ENCODE results near the gene MAGIX. TPM values are rescaled to one million over a fixed set of nuclear protein-coding genes. Genes with fewer than 3 reads are reported as not detected.

Gene MAGIX
- total and polyA plus RNA-seq, 2 of the 4 experiments (the other 2 are of a cell fraction), result 0.72 to 1.1 TPM

- 0 out of 4 replicates have a peak, but pooled peaks cover 0 to 3% of the 10 kb centered on the region in 2 experiments for H3K79me1 ChIP-seq (ENCODE audit: low read depth in 1 of 2, low read length in 2 of 2)
- H3K9me1 ChIP-seq (ENCODE audit: insufficient read depth, low read length), result no peaks in the 10 kb centered on the region
- no peak overlapping the region for H3K14ac ChIP-seq (replicated peaks; ENCODE audit: low read depth, low read length)
- dilution Hi-C loops (cut with HindIII; ENCODE audit: low sequenced_read_pairs, unreplicated experiment) (no loop called here), in situ Hi-C loops (cut with MboI; ENCODE audit: low sequenced_read_pairs) (no loop called here), intact Hi-C loops (cut with micrococcal nuclease) (no loop called here)
- no peak overlapping the region for H2BK15ac ChIP-seq (ENCODE audit: low read depth, low read length)
- no peak for DNase-seq
- no peaks in the 10 kb centered on the region for H4K20me1 ChIP-seq (ENCODE audit: insufficient read depth, low read length)
- POLR2A ChIA-PET (ENCODE audit: unreplicated experiment), result no interaction called here
- no peak overlapping the region for H3K4me2 ChIP-seq (ENCODE audit: low read depth, low read length)
- H3K9me3 ChIP-seq (ENCODE audit: control insufficient read depth, insufficient read depth, low read length), result no peaks in the 10 kb centered on the region
- no peak overlapping the region for H2AK5ac ChIP-seq (ENCODE audit: low read depth, low read length)
- no peak overlapping the region for H3K18ac ChIP-seq (ENCODE audit: low read depth, low read length)
- H3K4ac ChIP-seq (ENCODE audit: low read depth, low read length), result no peak overlapping the region
- H2BK20ac ChIP-seq (ENCODE audit: low read depth, low read length), result no peak overlapping the region
- no peak for ATAC-seq (ENCODE audit: low read depth)
- CTCF ChIA-PET, result no interaction called here
- H3K56ac ChIP-seq (ENCODE audit: extremely low read depth, insufficient read depth, low read length), result no peak overlapping the region
- H4K91ac ChIP-seq (ENCODE audit: insufficient read depth, low read depth, low read length), result no peak overlapping the region
- H2AK9ac ChIP-seq (replicated peaks; ENCODE audit: low read depth, low read length, poor library complexity), result no peak overlapping the region
- peaks cover 20% of the 10 kb centered on the region for H3K36me3 ChIP-seq (ENCODE audit: control insufficient read depth, insufficient read depth, low read length)
- no peak overlapping the region for H3K23ac ChIP-seq (ENCODE audit: low read depth, low read length)
- WGBS, 2 experiments (ENCODE audit: extremely low coverage in 2 of 2, insufficient read length in 1 of 2), result no CpG with 5 or more reads among the region's 8 CpGs
- H3K4me3 ChIP-seq (ENCODE audit: insufficient read depth, low read depth, low read length), result no peak overlapping the region
- no peak overlapping the region for H2AFZ ChIP-seq (replicated peaks; ENCODE audit: low read length, poor library complexity)
- no peaks in the 10 kb centered on the region for H3K27me3 ChIP-seq (ENCODE audit: control insufficient read depth, insufficient read depth, low read length)
- H2BK120ac ChIP-seq (ENCODE audit: low read depth, low read length), result no peak overlapping the region
- no TSS peak for BruUV-seq (replicated peaks)
- no peak for TF ChIP-seq NFE2L2 (IDR thresholded peaks at IDR 0.05; ENCODE audit: low read depth, low read length)
- TF ChIP-seq CTCF (conservative IDR thresholded peaks at IDR 0.05; ENCODE audit: low read depth, low read length), result no peak
- no peak for TF ChIP-seq FOS (IDR thresholded peaks at IDR 0.05; ENCODE audit: low read depth, low read length)
- TF ChIP-seq RAD21 (IDR thresholded peaks at IDR 0.05; ENCODE audit: low read length), result no peak
- no peak for TF ChIP-seq RFX5 (IDR thresholded peaks at IDR 0.05; ENCODE audit: low read depth, low read length)
- no peak for TF ChIP-seq MXI1 (IDR thresholded peaks at IDR 0.05; ENCODE audit: borderline replicate concordance, low read depth, low read length)
- TF ChIP-seq MAZ (IDR thresholded peaks at IDR 0.05; ENCODE audit: borderline replicate concordance, low read depth, low read length), result no peak
- no peak for TF ChIP-seq MAFK (IDR thresholded peaks at IDR 0.05; ENCODE audit: low read depth, low read length)
- TF ChIP-seq, protein P1, sequence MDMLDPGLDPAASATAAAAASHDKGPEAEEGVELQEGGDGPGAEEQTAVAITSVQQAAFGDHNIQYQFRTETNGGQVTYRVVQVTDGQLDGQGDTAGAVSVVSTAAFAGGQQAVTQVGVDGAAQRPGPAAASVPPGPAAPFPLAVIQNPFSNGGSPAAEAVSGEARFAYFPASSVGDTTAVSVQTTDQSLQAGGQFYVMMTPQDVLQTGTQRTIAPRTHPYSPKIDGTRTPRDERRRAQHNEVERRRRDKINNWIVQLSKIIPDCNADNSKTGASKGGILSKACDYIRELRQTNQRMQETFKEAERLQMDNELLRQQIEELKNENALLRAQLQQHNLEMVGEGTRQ (IDR thresholded peaks at IDR 0.05; ENCODE audit: low read depth, low read length), result no peak
- no peak for TF ChIP-seq BHLHE40 (IDR thresholded peaks at IDR 0.05; ENCODE audit: low read depth, low read length)
- TF ChIP-seq, protein P2, sequence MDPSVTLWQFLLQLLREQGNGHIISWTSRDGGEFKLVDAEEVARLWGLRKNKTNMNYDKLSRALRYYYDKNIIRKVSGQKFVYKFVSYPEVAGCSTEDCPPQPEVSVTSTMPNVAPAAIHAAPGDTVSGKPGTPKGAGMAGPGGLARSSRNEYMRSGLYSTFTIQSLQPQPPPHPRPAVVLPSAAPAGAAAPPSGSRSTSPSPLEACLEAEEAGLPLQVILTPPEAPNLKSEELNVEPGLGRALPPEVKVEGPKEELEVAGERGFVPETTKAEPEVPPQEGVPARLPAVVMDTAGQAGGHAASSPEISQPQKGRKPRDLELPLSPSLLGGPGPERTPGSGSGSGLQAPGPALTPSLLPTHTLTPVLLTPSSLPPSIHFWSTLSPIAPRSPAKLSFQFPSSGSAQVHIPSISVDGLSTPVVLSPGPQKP (IDR thresholded peaks at IDR 0.05; ENCODE audit: borderline replicate concordance, low read depth, low read length), result no peak
- no peak for TF ChIP-seq POLR2A (IDR thresholded peaks at IDR 0.05; ENCODE audit: low read depth, low read length)
- no peak for TF ChIP-seq RCOR1 (IDR thresholded peaks at IDR 0.05; ENCODE audit: insufficient replicate concordance, low read length)
- TF ChIP-seq CEBPB (IDR thresholded peaks at IDR 0.05; ENCODE audit: low read depth, low read length), result no peak
- TF ChIP-seq SMC3 (IDR thresholded peaks at IDR 0.05; ENCODE audit: low read depth, low read length), result no peak
- TF ChIP-seq CHD1 (IDR thresholded peaks at IDR 0.05; ENCODE audit: low read depth, low read length), result no peak
- H2BK5ac ChIP-seq (ENCODE audit: low read depth, low read length, poor library complexity, severe bottlenecking), result no peak overlapping the region
- H4K8ac ChIP-seq (ENCODE audit: low read depth in 2 of 2, low read length in 2 of 2), result no peak overlapping the region
- no peak overlapping the region for H3K27ac ChIP-seq (ENCODE audit: insufficient read depth, low read length)
- H3K4me1 ChIP-seq (ENCODE audit: control insufficient read depth, insufficient read depth, low read length), result no peaks in the 10 kb centered on the region
- H4K5ac ChIP-seq (ENCODE audit: low read depth, low read length), result no peak overlapping the region
- no peak overlapping the region for H3K9ac ChIP-seq (ENCODE audit: low read depth, low read length)
Measured at GRCh38 chrX:49116076-49116475, 46.5 kb upstream of the MAGIX start.
